Left lung (tissue), 10 donors: ENCODE results near the gene MAN2A1. TPM values are rescaled to one million over a fixed set of nuclear protein-coding genes. Genes with fewer than 3 reads are reported as not detected.

Experiments used
- ATAC-seq: fragments of 200-7000 bp; cut with Tn5 transposase; one replicate; pipeline ENCODE4 v1.9.1; 2020; ENCODE audit warnings: moderate library complexity
- DNase-seq, 4 donors: peaks; one replicate each; pipeline ENCODE4 v3.0.0-alpha.2; 2013 to 2020
- H3K27ac ChIP-seq, 2 donors: fragments of 200-600 bp; sonication (generic) in 1 of 2; one replicate each; pipeline versions ENCODE4 v1.5.0 to v1.8.0; 2020 to 2021
- H3K27me3 ChIP-seq, 2 donors: fragments of 200-600 bp; sonication (generic) in 1 of 2; one replicate each; pipeline versions ENCODE4 v1.5.0 to v1.8.0; 2020 to 2021
- H3K36me3 ChIP-seq, 2 donors: fragments of 200-600 bp; sonication (generic) in 1 of 2; one replicate each; pipeline versions ENCODE4 v1.5.0 to v1.8.0; 2020 to 2021
- H3K4me1 ChIP-seq, 2 donors: fragments of 200-600 bp; one replicate each; pipeline ENCODE4 v1.8.0; 2021
- H3K4me3 ChIP-seq, 2 donors: fragments of 200-600 bp; sonication (generic) in 1 of 2; one replicate each; pipeline versions ENCODE4 v1.5.0 to v1.8.0; 2020 to 2021; ENCODE audit warnings: mild to moderate bottlenecking in 1 of 2
- H3K9me3 ChIP-seq, 2 donors: fragments of 200-600 bp; sonication (generic) in 1 of 2; one replicate each; pipeline versions ENCODE4 v1.5.0 to v1.8.0; 2020 to 2021
- CTCF ChIP-seq, 2 donors: fragments of 200-600 bp; sonication (generic) in 1 of 2; IDR thresholded peaks; one replicate each; pipeline versions ENCODE4 v1.5.0 to v1.8.0; 2021; ENCODE audit warnings: antibody characterized with exemption in 2 of 2
- intact Hi-C, 2 donors: fragments of 100-400 bp; cut with DNase I; formaldehyde crosslinking; loops; one replicate each; pipeline versions ENCODE4 v1.11.2 to v1.14.2; 2022
- polyA plus RNA-seq, 6 donors: library from polyadenylated mRNA; unstranded; fragments of 120-200 nt; gene quantifications; one replicate each; pipeline ENCODE4 v1.2.1, GENCODE V29; 2013; ENCODE audit not compliant: insufficient read length in 6 of 6
- total RNA-seq, 2 donors: library from RNA; stranded (reverse); fragmentation: NEBNext Ultra II Directional; extraction: Animal tissue kit (Norgen Biotek cat#: 25700); gene quantifications; one replicate each; pipeline ENCODE4 v1.2.1, GENCODE V29; 2021
- donor health status: DM: no; HTN: yes; CAD: no.
- donor health status: DM: no; HTN: no; CAD: no.

The MAN2A1 gene
- total and polyA plus RNA-seq, 8 donors = 42.2 to 54.7 (median 47.9) TPM

GRCh38 chr5:109660301-109660700 is 29.4 kb upstream of the MAN2A1 start:
- TF ChIP-seq CTCF (IDR thresholded peaks at IDR 0.05) = no peak

GRCh38 chr5:109668237-109668636 is 21.5 kb upstream of the MAN2A1 start:
- Histone ChIP-seq H3K27me3 (no peaks in the 10 kb centered on the region), H3K9me3 (no peaks in the 10 kb centered on the region), H3K27ac (no peak overlapping the region), H3K4me1 (no peaks in the 10 kb centered on the region), H3K4me3 (no peak overlapping the region), H3K36me3 (no peaks in the 10 kb centered on the region)
- TF ChIP-seq CTCF (IDR thresholded peaks at IDR 0.05) = no peak
- intact Hi-C loops = no loop called here
- ATAC-seq (no peak), DNase-seq (no peak)

More at GRCh38 chr5:109660301-109660700, 29.4 kb upstream of the MAN2A1 start:
- Histone ChIP-seq H3K9me3 (no peaks in the 10 kb centered on the region), H3K36me3 (no peaks in the 10 kb centered on the region), H3K4me1 (peaks cover 0 to 24% of the 10 kb centered on the region in 2 donors), H3K27ac (no peak overlapping the region), H3K4me3 (no peak overlapping the region), H3K27me3 (no peaks in the 10 kb centered on the region)
- intact Hi-C loops = no loop called here
- ATAC-seq (no peak), DNase-seq (no peak)

DNA sequence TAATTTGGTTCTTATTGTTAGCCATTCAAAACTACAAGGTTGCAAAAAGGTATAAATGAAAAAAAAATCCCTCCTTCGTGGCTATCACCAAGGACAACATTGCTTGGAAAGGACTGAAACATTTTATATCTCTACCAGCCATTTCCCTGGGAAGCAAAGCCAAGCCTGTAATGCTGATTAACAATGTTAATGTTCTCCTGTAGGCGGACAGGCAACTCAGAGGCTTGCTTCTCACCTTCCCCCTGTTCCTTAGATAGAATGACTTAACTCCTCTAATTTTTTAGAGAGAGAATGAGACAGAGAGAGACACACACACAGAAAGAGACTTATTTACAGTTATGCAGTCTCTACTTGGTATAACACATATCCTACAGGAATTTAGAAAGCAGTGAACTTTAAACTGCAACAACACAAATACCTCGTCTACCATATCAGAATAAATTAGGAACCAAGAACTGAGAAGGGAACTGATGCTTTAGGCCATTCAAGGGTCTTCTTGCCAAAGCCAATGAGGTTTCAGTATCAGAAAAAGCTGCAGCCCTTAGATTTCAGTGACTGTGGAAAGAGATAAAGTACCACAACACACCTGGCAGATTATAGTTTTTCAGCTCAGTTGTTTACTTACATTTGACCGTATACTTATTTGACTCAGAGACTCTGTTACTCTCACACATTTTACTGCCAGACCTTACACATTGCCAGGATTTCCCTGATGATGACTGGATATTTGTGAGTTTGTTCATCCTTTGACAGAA is 20.9 kb upstream of the MAN2A1 start:
- H3K9me3 ChIP-seq = no peaks in the 10 kb centered on the region
- ATAC-seq (no peak), DNase-seq (no peak)
- no peak for TF ChIP-seq CTCF (IDR thresholded peaks at IDR 0.05)
- no peak overlapping the region for H3K27ac ChIP-seq
- no peaks in the 10 kb centered on the region for H3K36me3 ChIP-seq
- no peaks in the 10 kb centered on the region for H3K4me1 ChIP-seq
- no peaks in the 10 kb centered on the region for H3K27me3 ChIP-seq
- H3K4me3 ChIP-seq = no peak overlapping the region
- intact Hi-C loops = no loop called here

DNA sequence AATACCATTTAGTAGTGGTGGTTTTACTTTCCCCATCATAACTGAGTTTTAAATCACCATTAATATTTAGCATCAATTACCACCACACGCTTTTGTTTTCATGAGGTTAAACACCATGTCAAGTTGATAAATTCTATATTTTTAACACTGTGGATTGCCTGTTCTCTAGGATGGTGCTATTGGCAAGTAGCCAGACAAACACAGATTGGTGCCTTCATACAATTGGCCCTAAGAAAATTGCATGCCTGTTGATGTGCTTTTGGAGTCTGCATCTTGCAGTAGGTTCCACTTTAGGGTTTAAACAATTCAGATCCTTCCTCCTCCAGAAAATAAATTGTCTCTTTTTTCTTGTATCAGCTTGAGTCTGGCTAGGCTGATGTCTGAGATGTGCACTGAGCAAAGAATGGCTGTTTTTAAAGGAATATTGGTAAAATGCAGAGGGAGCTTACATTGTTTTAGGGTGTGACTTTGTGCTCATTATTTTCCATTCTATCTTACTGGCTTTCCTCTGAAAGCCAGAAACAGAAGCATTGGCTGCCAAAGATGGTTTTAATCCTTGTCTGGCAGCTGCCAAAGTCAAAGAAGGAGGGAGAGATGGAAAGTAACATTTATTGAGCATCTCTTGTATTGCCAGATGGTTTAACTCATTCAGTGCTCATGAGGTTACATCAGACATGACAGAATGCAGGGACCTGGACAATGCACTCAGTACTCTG is 19.6 kb upstream of the MAN2A1 start:
- no peak overlapping the region for H3K27ac ChIP-seq
- no peaks in the 10 kb centered on the region for H3K36me3 ChIP-seq
- H3K9me3 ChIP-seq = no peaks in the 10 kb centered on the region
- no peak for TF ChIP-seq CTCF (IDR thresholded peaks at IDR 0.05)
- no peak overlapping the region for H3K4me3 ChIP-seq
- H3K27me3 ChIP-seq = no peaks in the 10 kb centered on the region
- DNase-seq (no peak), ATAC-seq (no peak)
- H3K4me1 ChIP-seq = no peaks in the 10 kb centered on the region
- intact Hi-C loops = no loop called here

DNA sequence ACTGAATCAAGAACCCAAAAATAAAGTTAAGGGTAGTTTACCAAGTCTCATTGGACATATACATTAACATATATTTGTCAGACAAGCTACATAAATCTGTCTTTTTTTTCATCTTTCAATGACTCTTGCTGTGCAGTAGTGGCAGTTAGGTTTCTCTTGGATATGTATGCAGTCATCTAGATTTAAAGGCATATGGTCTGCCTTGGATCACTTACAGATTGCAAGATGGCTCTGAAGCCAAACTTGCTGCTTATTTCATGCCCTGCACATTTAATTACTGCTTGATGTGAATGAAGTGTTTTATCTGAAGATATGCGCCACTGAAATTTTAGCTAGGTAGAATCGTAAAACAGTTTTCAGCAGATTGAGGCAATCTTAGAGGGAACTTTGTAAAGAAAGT is 18.6 kb upstream of the MAN2A1 start:
- ATAC-seq (no peak), DNase-seq (no peak)
- H3K9me3 ChIP-seq = no peaks in the 10 kb centered on the region
- intact Hi-C loops = no loop called here
- H3K36me3 ChIP-seq = no peaks in the 10 kb centered on the region
- H3K27me3 ChIP-seq = no peaks in the 10 kb centered on the region
- no peak overlapping the region for H3K4me3 ChIP-seq
- no peak for TF ChIP-seq CTCF (IDR thresholded peaks at IDR 0.05)
- H3K4me1 ChIP-seq = no peaks in the 10 kb centered on the region
- no peak overlapping the region for H3K27ac ChIP-seq
